Smooth muscle cell (in vitro differentiated cells): ENCODE data around the gene FDX2. TPM values are rescaled to one million over a fixed set of nuclear protein-coding genes. Genes with fewer than 3 reads are reported as not detected.

ENCODE experiments used
- DNase-seq: peaks from one replicate; lab custom pipeline; 2025; ENCODE audit not compliant: unreplicated experiment; lab: John Stamatoyannopoulos, UW
- H2AFZ ChIP-seq: fragments of 200-600 bp; sonication (generic); 2 replicates; pipeline ENCODE4 v1.6.0; 2016; ENCODE audit warnings: antibody characterized with exemption, low read depth, mild to moderate bottlenecking
- H3F3A ChIP-seq: fragments of 200-600 bp; sonication (generic); 2 replicates; pipeline ENCODE4 v1.6.0; 2017; ENCODE audit warnings: antibody characterized with exemption, low read depth
- H3K27ac ChIP-seq: fragments of 200-600 bp; sonication (generic); 2 replicates; pipeline ENCODE4 v1.5.1; 2016; ENCODE audit warnings: low read depth, mild to moderate bottlenecking
- H3K27me3 ChIP-seq: fragments of 200-600 bp; sonication (generic); 2 replicates; pipeline ENCODE4 v1.6.1; 2016; ENCODE audit warnings: low read depth, mild to moderate bottlenecking
- H3K36me3 ChIP-seq: fragments of 200-600 bp; sonication (generic); 2 replicates; pipeline ENCODE4 v1.5.1; 2016; ENCODE audit warnings: low read depth
- H3K4me1 ChIP-seq: fragments of 200-600 bp; sonication (generic); 2 replicates; pipeline ENCODE4 v1.5.1; 2016; ENCODE audit warnings: low read depth
- H3K4me2 ChIP-seq: fragments of 200-600 bp; sonication (generic); 2 replicates; pipeline ENCODE4 v1.6.0; 2016; ENCODE audit warnings: mild to moderate bottlenecking
- H3K4me3 ChIP-seq: fragments of 200-600 bp; sonication (generic); 2 replicates; pipeline ENCODE4 v1.5.1; 2016; ENCODE audit warnings: mild to moderate bottlenecking
- H3K79me2 ChIP-seq: fragments of 200-600 bp; sonication (generic); 2 replicates; pipeline ENCODE4 v1.6.0; 2016; ENCODE audit warnings: low read depth, mild to moderate bottlenecking
- H3K9ac ChIP-seq: fragments of 200-600 bp; sonication (generic); 2 replicates; pipeline ENCODE4 v1.6.0; 2016; ENCODE audit warnings: low read depth
- H3K9me3 ChIP-seq: fragments of 200-600 bp; sonication (generic); replicated peaks from 2 replicates; pipeline ENCODE4 v1.5.1; 2016; ENCODE audit warnings: low read depth
- H4K20me1 ChIP-seq: fragments of 200-600 bp; sonication (generic); 2 replicates; pipeline ENCODE4 v1.6.0; 2016; ENCODE audit warnings: low read depth
- WGBS: methylation state at CpG from one replicate; pipeline ENCODE4 v1.1.7; 2016; ENCODE audit warnings: low lambda C conversion rate; 5-methylcytosine and 5-hydroxymethylcytosine counted together
- polyA plus RNA-seq: library from polyadenylated mRNA; unstranded; fragments of >200 nt; fragmentation: Nextera tagmentation; extraction: Ambion mirVana; gene quantifications from 2 replicates; pipeline ENCODE4 v1.2.1, GENCODE V29; 2016
- total RNA-seq: library from RNA; depleted of rRNA; stranded (reverse); fragments of >200 nt; gene quantifications from 2 replicates; pipeline ENCODE4 v1.2.3, GENCODE V29; 2014
- TF ChIP-seq, protein P1 (sequence below): fragments of 200-600 bp; sonication (generic); IDR thresholded peaks from 2 replicates; pipeline ENCODE4 v1.5.1; 2017; ENCODE audit warnings: borderline replicate concordance, mild to moderate bottlenecking, antibody characterized with exemption; ENCODE audit not compliant: insufficient read depth, poor library complexity, severe bottlenecking

The FDX2 gene
- total and polyA plus RNA-seq, 2 experiments from 2014 or later: 15.3 to 39.1 TPM

DNA sequence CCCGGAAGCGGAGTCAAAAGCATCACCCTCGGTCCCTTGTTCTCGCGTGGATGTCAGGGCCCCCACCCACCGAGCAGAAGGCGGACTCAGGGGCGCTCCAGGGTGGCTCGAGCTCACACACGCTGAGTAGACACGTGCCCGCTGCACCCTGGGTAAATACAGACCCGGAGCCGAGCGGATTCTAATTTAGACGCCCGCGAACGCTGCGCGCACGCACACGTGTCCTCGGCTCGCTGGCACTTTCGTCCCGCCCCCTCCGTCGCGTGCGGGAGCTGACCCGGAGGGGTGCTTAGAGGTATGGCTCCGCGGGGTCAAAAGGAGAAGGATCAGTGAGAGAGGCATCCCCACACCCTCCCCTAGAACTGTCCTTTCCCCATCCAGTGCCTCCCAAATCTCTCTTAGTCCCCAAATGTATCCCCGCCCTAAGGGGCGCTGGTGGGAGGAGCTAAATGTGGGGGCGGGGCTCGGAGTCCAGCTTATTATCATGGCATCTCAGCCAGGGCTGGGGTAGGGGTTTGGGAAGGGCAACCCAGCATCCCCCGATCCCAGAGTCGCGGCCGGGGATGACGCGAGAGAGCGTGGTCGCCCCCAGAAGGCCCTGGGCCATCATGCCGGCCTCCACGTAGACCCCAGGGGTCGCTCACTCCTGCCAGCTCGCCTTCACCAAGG is 26.5 kb downstream of the FDX2 start:
- Histone ChIP-seq H3K4me2 (peak overlapping the region; percentile 89), H3K9me3 (no peaks in the 10 kb centered on the region), H3K4me1 (peaks cover 36% of the 10 kb centered on the region), H3F3A (no peaks in the 10 kb centered on the region), H3K27me3 (peaks cover 78% of the 10 kb centered on the region), H3K4me3 (peak overlapping the region; percentile 41), H2AFZ (no peak overlapping the region), H3K36me3 (no peaks in the 10 kb centered on the region), H3K9ac (no peak overlapping the region), H3K79me2 (no peaks in the 10 kb centered on the region), H4K20me1 (no peaks in the 10 kb centered on the region), H3K27ac (no peak overlapping the region)
- WGBS: 2% methylated on average over 41 of the region's 50 CpGs
- TF ChIP-seq, protein P1, sequence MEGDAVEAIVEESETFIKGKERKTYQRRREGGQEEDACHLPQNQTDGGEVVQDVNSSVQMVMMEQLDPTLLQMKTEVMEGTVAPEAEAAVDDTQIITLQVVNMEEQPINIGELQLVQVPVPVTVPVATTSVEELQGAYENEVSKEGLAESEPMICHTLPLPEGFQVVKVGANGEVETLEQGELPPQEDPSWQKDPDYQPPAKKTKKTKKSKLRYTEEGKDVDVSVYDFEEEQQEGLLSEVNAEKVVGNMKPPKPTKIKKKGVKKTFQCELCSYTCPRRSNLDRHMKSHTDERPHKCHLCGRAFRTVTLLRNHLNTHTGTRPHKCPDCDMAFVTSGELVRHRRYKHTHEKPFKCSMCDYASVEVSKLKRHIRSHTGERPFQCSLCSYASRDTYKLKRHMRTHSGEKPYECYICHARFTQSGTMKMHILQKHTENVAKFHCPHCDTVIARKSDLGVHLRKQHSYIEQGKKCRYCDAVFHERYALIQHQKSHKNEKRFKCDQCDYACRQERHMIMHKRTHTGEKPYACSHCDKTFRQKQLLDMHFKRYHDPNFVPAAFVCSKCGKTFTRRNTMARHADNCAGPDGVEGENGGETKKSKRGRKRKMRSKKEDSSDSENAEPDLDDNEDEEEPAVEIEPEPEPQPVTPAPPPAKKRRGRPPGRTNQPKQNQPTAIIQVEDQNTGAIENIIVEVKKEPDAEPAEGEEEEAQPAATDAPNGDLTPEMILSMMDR: no peak
- peak; percentile 49 for DNase-seq

DNA sequence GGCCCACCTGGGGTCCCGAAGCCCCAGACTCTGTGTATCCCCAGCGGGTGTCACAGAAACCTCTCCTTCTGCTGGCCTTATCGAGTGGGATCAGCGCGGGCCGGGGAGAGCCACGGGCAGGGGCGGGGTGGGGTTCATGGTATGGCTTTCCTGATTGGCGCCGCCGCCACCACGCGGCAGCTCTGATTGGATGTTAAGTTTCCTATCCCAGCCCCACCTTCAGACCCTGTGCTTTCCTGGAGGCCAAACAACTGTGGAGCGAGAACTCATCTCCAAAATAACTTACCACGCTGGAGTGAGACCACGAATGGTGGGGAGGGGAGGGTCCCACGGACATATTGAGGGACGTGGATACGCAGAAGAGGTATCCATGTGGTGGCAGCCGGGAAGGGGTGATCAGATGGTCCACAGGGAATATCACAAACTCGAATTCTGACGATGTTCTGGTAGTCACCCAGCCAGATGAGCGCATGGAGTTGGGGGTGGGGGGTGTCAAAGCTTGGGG is 27.1 kb downstream of the FDX2 start:
- no peak overlapping the region for H3K9ac ChIP-seq
- no peak for DNase-seq
- H3K4me2 ChIP-seq: peak overlapping the region; percentile 89
- WGBS: 5% methylated on average over 23 of the region's 23 CpGs
- H2AFZ ChIP-seq: no peak overlapping the region
- peak overlapping the region; percentile 41 for H3K4me3 ChIP-seq
- H3K4me1 ChIP-seq: peaks cover 36% of the 10 kb centered on the region
- no peaks in the 10 kb centered on the region for H3F3A ChIP-seq
- no peaks in the 10 kb centered on the region for H3K9me3 ChIP-seq
- no peaks in the 10 kb centered on the region for H3K36me3 ChIP-seq
- H3K79me2 ChIP-seq: no peaks in the 10 kb centered on the region
- H3K27me3 ChIP-seq: peaks cover 72% of the 10 kb centered on the region
- H4K20me1 ChIP-seq: no peaks in the 10 kb centered on the region
- H3K27ac ChIP-seq: no peak overlapping the region
- TF ChIP-seq, protein P1: no peak

DNA sequence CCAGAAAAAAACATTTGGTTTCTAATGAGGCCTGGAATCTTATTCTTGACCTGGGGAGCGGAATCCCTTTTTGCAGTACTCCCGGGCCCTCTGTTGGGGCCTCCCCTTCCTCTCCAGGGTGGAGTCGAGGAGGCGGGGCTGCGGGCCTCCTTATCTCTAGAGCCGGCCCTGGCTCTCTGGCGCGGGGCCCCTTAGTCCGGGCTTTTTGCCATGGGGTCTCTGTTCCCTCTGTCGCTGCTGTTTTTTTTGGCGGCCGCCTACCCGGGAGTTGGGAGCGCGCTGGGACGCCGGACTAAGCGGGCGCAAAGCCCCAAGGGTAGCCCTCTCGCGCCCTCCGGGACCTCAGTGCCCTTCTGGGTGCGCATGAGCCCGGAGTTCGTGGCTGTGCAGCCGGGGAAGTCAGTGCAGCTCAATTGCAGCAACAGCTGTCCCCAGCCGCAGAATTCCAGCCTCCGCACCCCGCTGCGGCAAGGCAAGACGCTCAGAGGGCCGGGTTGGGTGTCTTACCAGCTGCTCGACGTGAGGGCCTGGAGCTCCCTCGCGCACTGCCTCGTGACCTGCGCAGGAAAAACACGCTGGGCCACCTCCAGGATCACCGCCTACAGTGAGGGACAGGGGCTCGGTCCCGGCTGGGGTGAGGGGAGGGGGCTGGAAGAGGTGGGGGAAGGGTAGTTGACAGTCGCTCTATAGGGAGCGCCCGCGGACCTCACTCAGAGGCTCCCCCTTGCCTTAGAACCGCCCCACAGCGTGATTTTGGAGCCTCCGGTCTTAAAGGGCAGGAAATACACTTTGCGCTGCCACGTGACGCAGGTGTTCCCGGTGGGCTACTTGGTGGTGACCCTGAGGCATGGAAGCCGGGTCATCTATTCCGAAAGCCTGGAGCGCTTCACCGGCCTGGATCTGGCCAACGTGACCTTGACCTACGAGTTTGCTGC is 28.7 kb downstream of the FDX2 start, which contains the start of gene ICAM4:
Gene ICAM4 (plus strand): TSS at position 153 of the 935 bp plus-strand sequence. CDS start 58 bp downstream, at position 211.
- Histone ChIP-seq H3K27me3 (peaks cover 56% of the 10 kb centered on the region), H3K79me2 (no peaks in the 10 kb centered on the region), H3K9me3 (no peaks in the 10 kb centered on the region), H3K27ac (no peak within 1 kb of the TSS), H3K36me3 (no peaks in the 10 kb centered on the region), H2AFZ (peak within 1 kb of the TSS; percentile 68), H3K4me2 (peak within 1 kb of the TSS; percentile 69), H3K9ac (no peak within 1 kb of the TSS), H3F3A (no peaks in the 10 kb centered on the region), H3K4me1 (peaks cover 36% of the 10 kb centered on the region), H3K4me3 (peak within 1 kb of the TSS; percentile 12), H4K20me1 (no peaks in the 10 kb centered on the region)
- WGBS: 11% methylated on average over 53 of the region's 59 CpGs
- no peak for DNase-seq
- TF ChIP-seq, protein P1: no peak
